Hindlimb muscle (tissue), 1 donor: Measurements from ENCODE around the gene GMNN. TPM values are rescaled to one million over a fixed set of nuclear protein-coding genes. Genes with fewer than 3 reads are reported as not detected.

Experiments
- DNase-seq: peaks from one replicate; pipeline ENCODE4 v3.0.0-alpha.2; 2013
- polyA plus RNA-seq: library from polyadenylated mRNA; unstranded; fragments of 120-200 nt; gene quantifications from one replicate; pipeline ENCODE4 v1.2.1, GENCODE V29; 2013; ENCODE audit not compliant: insufficient read length

Gene GMNN
- polyA plus RNA-seq, 1 donor, result 12.7 TPM

DNA sequence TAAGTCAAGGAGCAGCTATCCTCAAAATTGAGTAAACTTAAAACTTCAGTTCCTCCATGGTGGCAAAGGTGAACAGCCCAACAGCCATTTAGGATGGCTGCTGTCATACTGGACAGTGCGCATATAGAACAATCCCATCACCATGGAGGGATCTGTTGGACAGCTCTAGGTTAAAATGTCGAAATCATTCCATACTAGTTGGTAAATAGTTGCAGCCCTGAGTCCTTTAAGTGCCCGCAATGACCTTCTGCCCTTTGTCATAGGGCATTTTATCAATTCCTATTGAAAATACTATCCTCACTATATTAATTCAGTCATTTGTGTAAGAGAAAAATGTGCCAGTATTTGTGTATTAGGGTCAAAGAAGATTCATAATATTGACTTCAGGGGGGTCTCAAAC, 32.8 kb downstream of the GMNN start:
- DNase-seq, result no peak

- DNase-seq, result no peak
These were observed 35.0 kb downstream of the GMNN start for GRCh38 chr6:24809728-24810127.

- no peak for DNase-seq
These were observed 43.6 kb downstream of the GMNN start for GRCh38 chr6:24818346-24818745.

DNA sequence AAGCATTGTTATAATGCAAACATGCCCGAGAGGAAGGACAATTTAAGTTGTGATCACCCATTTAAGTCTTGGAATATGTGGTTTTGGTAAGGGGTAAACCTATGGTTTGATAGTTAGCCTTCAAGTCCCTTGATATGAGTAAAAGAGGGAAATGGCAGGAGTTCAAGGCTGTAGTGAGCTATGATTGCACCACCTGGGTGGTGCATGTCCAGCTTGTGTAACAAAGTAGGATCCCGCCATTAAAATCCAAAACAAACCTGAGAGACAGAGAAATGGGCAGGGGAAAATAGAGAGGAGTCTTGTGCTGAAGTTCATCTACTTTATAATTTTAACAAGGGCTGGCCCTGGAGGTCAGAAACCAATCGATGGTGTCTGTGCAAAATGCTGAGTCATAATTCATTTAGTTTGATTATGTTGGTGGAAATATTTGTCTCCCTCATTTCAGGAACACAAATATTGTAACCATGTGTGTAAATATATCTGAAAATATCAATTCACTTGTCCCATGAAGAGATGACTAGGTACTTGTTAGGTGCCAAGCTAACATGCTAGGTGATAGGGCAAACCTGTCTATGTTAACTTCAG, 47.2 kb downstream of the GMNN start:
- DNase-seq, result no peak

- no peak for DNase-seq
These were observed 48.0 kb downstream of the GMNN start for GRCh38 chr6:24822696-24823095.

GRCh38 chr6:24823185-24823584, 48.4 kb downstream of the GMNN start:
- no peak for DNase-seq

- peak; percentile 14 for DNase-seq
These were observed 49.6 kb downstream of the GMNN start for GRCh38 chr6:24824142-24824938.

GRCh38 chr6:24825130-24825630, 50.4 kb downstream of the GMNN start:
- no peak for DNase-seq

- DNase-seq, result no peak
These were observed 52.4 kb downstream of the GMNN start for GRCh38 chr6:24827162-24827561.

- no peak for DNase-seq
These were observed 53.2 kb downstream of the GMNN start for GRCh38 chr6:24827970-24828369.

GRCh38 chr6:24829657-24830056, 54.9 kb downstream of the GMNN start:
- no peak for DNase-seq

DNA sequence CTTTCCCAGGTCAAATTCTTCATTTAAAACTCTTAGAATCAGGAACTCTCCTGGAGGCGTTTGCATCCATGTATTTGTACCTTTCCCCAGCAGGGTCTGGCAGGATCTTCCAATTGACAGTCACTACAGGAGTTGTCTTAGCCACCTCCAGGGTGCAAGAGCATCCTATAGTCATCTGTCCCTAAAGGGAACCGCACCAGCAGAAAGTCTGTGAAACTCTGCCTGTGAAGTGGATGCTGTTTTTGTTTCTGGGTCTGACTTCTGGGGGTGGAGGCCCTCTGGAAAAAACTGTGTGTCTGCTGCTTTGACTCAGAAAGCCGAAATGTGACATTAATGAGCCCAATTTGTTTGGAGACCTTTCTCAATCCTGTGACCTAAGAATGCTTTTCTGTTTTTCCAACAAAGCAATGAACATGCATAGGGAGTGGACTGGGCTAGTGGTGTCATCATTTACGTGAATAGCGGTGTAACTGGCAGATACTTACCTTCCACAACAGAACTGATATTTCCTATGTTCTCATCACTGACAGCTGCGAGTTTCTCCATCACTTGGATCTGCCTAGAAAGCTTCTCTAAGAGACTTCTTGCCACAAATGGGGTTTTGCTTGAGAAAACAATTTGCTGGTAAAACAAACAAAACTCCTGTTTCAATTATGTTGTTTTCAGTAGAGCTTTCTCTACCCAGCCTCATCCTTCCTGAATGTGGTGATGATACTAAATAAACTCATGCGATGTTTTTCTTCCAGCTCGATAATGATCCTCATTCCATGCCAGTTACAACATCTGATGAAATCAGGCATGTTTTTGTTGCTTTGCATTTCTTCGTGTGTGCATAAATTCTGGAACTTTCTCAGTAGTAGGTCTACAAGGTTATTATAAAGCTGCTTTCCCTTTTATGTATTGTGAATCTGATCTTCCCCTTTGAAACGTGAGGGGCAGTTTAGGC, 57.3 kb downstream of the GMNN start:
- no peak for DNase-seq

- no peak for DNase-seq
These were observed 58.1 kb downstream of the GMNN start for GRCh38 chr6:24832794-24833193.

DNA sequence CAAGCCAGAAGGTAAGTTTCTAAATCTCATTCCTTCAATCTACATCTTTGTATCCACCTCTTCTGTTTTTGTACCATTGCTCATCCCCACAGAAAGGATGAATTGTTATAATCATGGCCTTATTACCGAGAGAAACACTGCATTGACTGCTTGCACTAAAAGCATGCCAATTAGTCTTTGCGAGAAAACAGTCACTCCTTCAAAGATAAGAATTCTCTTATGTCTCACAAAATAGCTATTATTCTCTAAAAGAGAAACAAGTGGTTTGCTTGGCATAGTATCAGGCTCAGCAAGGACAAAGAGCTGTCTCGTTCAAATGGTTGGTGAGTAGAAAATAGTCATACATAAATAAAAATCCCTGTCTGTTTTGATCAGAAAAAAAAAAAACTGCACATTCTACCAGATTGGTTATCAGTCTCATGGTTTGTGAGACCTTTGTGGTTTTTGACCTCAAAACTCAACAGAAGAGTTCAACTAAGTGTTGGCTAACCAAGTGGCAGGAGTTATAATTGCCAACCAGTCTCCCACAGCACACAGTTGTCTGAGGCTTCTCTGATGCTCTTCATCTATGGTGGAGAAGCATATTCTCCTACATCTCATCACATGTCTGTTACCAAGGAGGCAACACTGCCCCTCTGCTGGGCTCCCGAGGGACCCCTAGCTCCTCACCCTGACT, 59.1 kb downstream of the GMNN start:
- no peak for DNase-seq

Other genes starting within 250 kb of the GMNN start
- gene KIAA0319, start 128.7 kb upstream of the GMNN start, polyA plus RNA-seq, result 0.06 TPM
- gene TDP2, start 108.0 kb upstream of the GMNN start, polyA plus RNA-seq, result 22.8 TPM
- gene ACOT13, start 107.9 kb upstream of the GMNN start, polyA plus RNA-seq, result 16.2 TPM
- 95.5 TPM for gene C6orf62, start 55.8 kb upstream of the GMNN start, polyA plus RNA-seq
- gene ARMH2, start 24.0 kb downstream of the GMNN start, polyA plus RNA-seq, result not detected
- 29.4 TPM for gene RIPOR2, start 161.0 kb downstream of the GMNN start, polyA plus RNA-seq